Body of pancreas (tissue), 4 donors: ENCODE measurements around the gene EIF3K.

Experiments used
- CTCF ChIP-seq, 7 experiments: fragments of 450-650 bp in 4 of 7; fragments of 200-600 bp in 3 of 7; sonication (generic) in 3 of 7; IDR thresholded peaks; one replicate each; pipeline ENCODE4 v1.5.1; 2016 to 2019; ENCODE audit warnings: antibody characterized with exemption in 7 of 7
- POLR2A ChIP-seq, 3 donors: fragments of 450-650 bp; IDR thresholded peaks; one replicate each; pipeline ENCODE4 v1.6.1; 2016; ENCODE audit warnings: antibody characterized with exemption in 3 of 3, mild to moderate bottlenecking in 2 of 3

- TF ChIP-seq CTCF (IDR thresholded peaks at IDR 0.05) = no peak
- no peak for TF ChIP-seq POLR2A (IDR thresholded peaks at IDR 0.05)
These were observed 57.3 kb downstream of the EIF3K start for GRCh38 chr19:38676023-38676877.
